Endothelial cell of umbilical vein (primary cell): ENCODE results near the gene MLPH. TPM values are rescaled to one million over a fixed set of nuclear protein-coding genes. Genes with fewer than 3 reads are reported as not detected.

ENCODE experiments used
- BruUV-seq: library from RNA; stranded (reverse); fragments of 400-500 nt; replicated peaks from 2 replicates; lab custom pipeline; 2021; lab: Mats Ljungman, UMichigan
- CTCF ChIA-PET: fragments of 300-600, 350-600 bp; sonication (Branson Sonifier 250); formaldehyde crosslinking; loops from one replicate; lab custom pipeline; 2021; ENCODE audit warnings: antibody characterized with exemption, inconsistent platforms; lab: Charles Lee
- POLR2A ChIA-PET: fragments of 300-600, 350-600 bp; sonication (Branson Sonifier 250); formaldehyde crosslinking; loops from one replicate; lab custom pipeline; 2021; ENCODE audit warnings: antibody characterized with exemption, inconsistent platforms; lab: Charles Lee
- DNase-seq: peaks from one replicate; pipeline ENCODE4 v3.0.0-alpha.2; 2011; ENCODE audit warnings: low read depth, low spot score
- FAIRE-seq: peaks from 2 replicates; lab custom pipeline; 2011; peaks lifted over from hg19 to GRCh38; lab: Jason Lieb, UNC
- H2AFZ ChIP-seq: 2 replicates; pipeline ENCODE4 v1.6.0; 2012; ENCODE audit warnings: low read depth, low read length, control low read depth, inconsistent platforms
- H3K27ac ChIP-seq: 2 replicates; pipeline ENCODE4 v1.5.1; 2011; ENCODE audit warnings: low read depth, mild to moderate bottlenecking, control low read depth, low read length, moderate library complexity; ENCODE audit not compliant: insufficient read depth
- H3K27me3 ChIP-seq, 2 experiments: 2 replicates each; pipeline versions ENCODE4 v1.6.0 to v1.6.1; 2011; ENCODE audit warnings: low read length in 2 of 2, mixed read lengths in 1 of 2; ENCODE audit not compliant: control insufficient read depth in 2 of 2, insufficient read depth in 2 of 2
- H3K36me3 ChIP-seq, 2 experiments: 2 replicates in 1 of 2; 3 replicates in 1 of 2; pipeline ENCODE4 v1.5.1; 2011; ENCODE audit warnings: low read length in 2 of 2, mild to moderate bottlenecking in 1 of 2, moderate library complexity in 1 of 2; ENCODE audit not compliant: control insufficient read depth in 2 of 2, insufficient read depth in 2 of 2; ENCODE audit errors: extremely low read depth in 1 of 2
- H3K4me1 ChIP-seq: 3 replicates; pipeline ENCODE4 v1.5.1; 2011; ENCODE audit warnings: mild to moderate bottlenecking, low read length; ENCODE audit not compliant: control insufficient read depth, insufficient read depth; ENCODE audit errors: extremely low read depth
- H3K4me2 ChIP-seq: 2 replicates; pipeline ENCODE4 v1.6.1; 2011; ENCODE audit warnings: low read length, control low read depth, mixed read lengths; ENCODE audit not compliant: insufficient read depth
- H3K4me3 ChIP-seq, 3 experiments: fragments of 200-600 bp in 1 of 3; sonication (generic), shearing (Covaris generic) in 1 of 3; replicated peaks in 1 of 3; 2 replicates each; pipeline ENCODE4 v1.5.1; 2011 to 2016; ENCODE audit warnings: control low read depth in 3 of 3, low read length in 3 of 3, mild to moderate bottlenecking in 2 of 3, inconsistent platforms in 1 of 3, low read depth in 1 of 3, moderate library complexity in 1 of 3; ENCODE audit not compliant: insufficient read depth in 1 of 3
- H3K79me2 ChIP-seq: 2 replicates; pipeline ENCODE4 v1.6.0; 2012; ENCODE audit warnings: low read length, inconsistent platforms; ENCODE audit not compliant: control insufficient read depth, insufficient read depth
- H3K9ac ChIP-seq: replicated peaks from 2 replicates; pipeline ENCODE3; 2011; ENCODE audit warnings: low read length, control low read depth; ENCODE audit not compliant: insufficient read depth; ENCODE audit errors: extremely low read depth
- H3K9me1 ChIP-seq: replicated peaks from 3 replicates; pipeline ENCODE4 v1.6.0; 2011; ENCODE audit warnings: mild to moderate bottlenecking, low read length; ENCODE audit not compliant: control insufficient read depth, insufficient read depth; ENCODE audit errors: extremely low read depth
- H3K9me3 ChIP-seq: replicated peaks from 2 replicates; pipeline ENCODE4 v1.5.1; 2012; ENCODE audit warnings: low read length, inconsistent platforms; ENCODE audit not compliant: control insufficient read depth, insufficient read depth
- H4K20me1 ChIP-seq: replicated peaks from 2 replicates; pipeline ENCODE3; 2011; ENCODE audit warnings: mild to moderate bottlenecking, low read length; ENCODE audit not compliant: control insufficient read depth, insufficient read depth; ENCODE audit errors: extremely low read depth
- CTCF ChIP-seq, 2 donors: IDR thresholded peaks; 1 replicate in 1 of 2; 2 replicates in 1 of 2; pipeline ENCODE4 v1.5.1; 2011; ENCODE audit warnings: low read length in 2 of 2, mild to moderate bottlenecking in 2 of 2, moderate library complexity in 2 of 2, control low read depth in 1 of 2, inconsistent platforms in 1 of 2, low read depth in 1 of 2; ENCODE audit not compliant: insufficient read depth in 1 of 2; ENCODE audit errors: extremely low read depth in 1 of 2
- EZH2 ChIP-seq: IDR thresholded peaks from 2 replicates; pipeline ENCODE4 v1.6.1; 2012; ENCODE audit warnings: borderline replicate concordance, low read depth, mild to moderate bottlenecking, moderate library complexity, low read length, inconsistent platforms; ENCODE audit not compliant: severe bottlenecking
- FOS ChIP-seq: IDR thresholded peaks from 2 replicates; pipeline ENCODE4 v1.6.1; 2011; ENCODE audit warnings: mild to moderate bottlenecking, low read length, moderate library complexity, borderline replicate concordance; ENCODE audit not compliant: insufficient read depth
- GATA2 ChIP-seq: IDR thresholded peaks from 2 replicates; pipeline ENCODE4 v1.7.0; 2011; ENCODE audit warnings: low read depth, mild to moderate bottlenecking, moderate library complexity, mixed read lengths, low read length; ENCODE audit not compliant: insufficient read length, insufficient read depth
- JUN ChIP-seq: IDR thresholded peaks from 2 replicates; pipeline ENCODE4 v1.6.1; 2011; ENCODE audit warnings: borderline replicate concordance, low read depth; ENCODE audit not compliant: insufficient read length, insufficient read depth
- MAX ChIP-seq: IDR thresholded peaks from 2 replicates; pipeline ENCODE4 v1.6.1; 2011; ENCODE audit not compliant: insufficient read depth, insufficient read length
- MYC ChIP-seq: IDR thresholded peaks from one replicate; pipeline ENCODE4 v1.6.1; 2011; ENCODE audit warnings: mild to moderate bottlenecking, low read depth, low read length
- POLR2A ChIP-seq: IDR thresholded peaks from 2 replicates; pipeline ENCODE4 v1.6.1; 2012; ENCODE audit warnings: low read depth, mild to moderate bottlenecking, control low read depth, low read length
- POLR2AphosphoS5 ChIP-seq: IDR thresholded peaks from 2 replicates; pipeline ENCODE4 v1.6.1; 2012; ENCODE audit warnings: low read depth, mild to moderate bottlenecking, control low read depth, low read length, moderate library complexity; ENCODE audit not compliant: insufficient read depth
- dilution Hi-C: fragments of 300-500 bp; cut with MboI; formaldehyde crosslinking; loops from one replicate; pipeline ENCODE4 v1.15.0; 2019; ENCODE audit warnings: low sequenced_read_pairs; ENCODE audit not compliant: extremely low pct_ligation_motif_present
- intact Hi-C: fragments of 100-400 bp; cut with micrococcal nuclease; formaldehyde crosslinking; loops from one replicate; pipeline ENCODE4 v1.10.0; 2022
- polyA plus RNA-seq, 4 experiments: library from polyadenylated mRNA; depleted of rRNA in 3 of 4; stranded (reverse) in 3 of 4; unstranded in 1 of 4; fragments of >200 nt; gene quantifications; 2 replicates each; pipeline versions ENCODE4 v1.2.1 to v1.2.3, GENCODE V29; 2011 to 2012; ENCODE audit warnings: missing spikeins in 1 of 4
- total RNA-seq: library from RNA; stranded (reverse); gene quantifications from 2 replicates; pipeline ENCODE4 v1.2.3, GENCODE V29; 2021

The MLPH gene
- total and polyA plus RNA-seq, 2 donors (not counting 3 experiments of a cell fraction or from before 2014, with no cell fraction given) = not detected

- H3K4me3 ChIP-seq = no peak overlapping the region
- no peak overlapping the region for H3K4me2 ChIP-seq
- BruUV-seq = no TSS peak
- no peak overlapping the region for H2AFZ ChIP-seq
- dilution Hi-C loops (no loop called here), intact Hi-C loops (no loop called here)
- TF ChIP-seq MYC (no peak), FOS (no peak), EZH2 (no peak), MAX (no peak), JUN (no peak), POLR2A (no peak), GATA2 (no peak), CTCF (IDR thresholded peaks at IDR 0.05; ENCODE audit: extremely low read depth in 1 of 2, insufficient read depth in 1 of 2, low read depth in 1 of 2, low read length in 2 of 2) (no peak), POLR2AphosphoS5 (no peak)
- H3K9me3 ChIP-seq = no peaks in the 10 kb centered on the region
- peaks cover 11% of the 10 kb centered on the region for H3K4me1 ChIP-seq
- DNase-seq = no peak
- ChIA-PET CTCF (interaction anchor here (1.7 kb wide), 2 partner anchors 14 to 36 kb away, joined by 4 to 9 read pairs; no protein-coding TSS in a partner anchor), POLR2A (no interaction called here)
- peaks cover 50 to 53% of the 10 kb centered on the region in 2 experiments for H3K27me3 ChIP-seq
- no peaks in the 10 kb centered on the region for H4K20me1 ChIP-seq
- no peak overlapping the region for H3K9ac ChIP-seq
- FAIRE-seq = no peak
- no peaks in the 10 kb centered on the region for H3K79me2 ChIP-seq
- no peak overlapping the region for H3K27ac ChIP-seq
- H3K9me1 ChIP-seq = no peaks in the 10 kb centered on the region
- no peaks in the 10 kb centered on the region for H3K36me3 ChIP-seq
Observed at GRCh38 chr2:237457388-237457941, 29.6 kb upstream of the MLPH start.
